Cardiac fibroblast (primary cell): ENCODE data around the gene RASSF8.
"Not testable (repeated sequence)": the region's sequence is repeated elsewhere in the genome, so short reads cannot be mapped to it uniquely, and the experiment has no call there.

Experiments used
- DNase-seq, 2 donors: peaks; one replicate each; pipeline versions ENCODE4 v3.0.0 to v3.0.0-alpha.2; 2010; ENCODE audit warnings: low read depth in 2 of 2
- H3K4me3 ChIP-seq, 2 donors: replicated peaks in 1 of 2; 1 replicate in 1 of 2; 2 replicates in 1 of 2; pipeline ENCODE4 v1.5.1; 2011; ENCODE audit warnings: low read depth in 2 of 2, low read length in 2 of 2, mild to moderate bottlenecking in 2 of 2, moderate library complexity in 1 of 2
- CTCF ChIP-seq: IDR thresholded peaks from one replicate; pipeline ENCODE4 v1.5.1; 2011; ENCODE audit warnings: low read depth, mild to moderate bottlenecking, low read length, inconsistent platforms

The RASSF8 gene

GRCh38 chr12:26046906-26047305 lies 88.4 kb downstream of the RASSF8 start:
- no peak for DNase-seq
- no peak for TF ChIP-seq CTCF
- H3K4me3 ChIP-seq: no peak overlapping the region

- H3K4me3 ChIP-seq: no peak overlapping the region
- TF ChIP-seq CTCF: no peak
- peak in 1 of 2 donors; percentile 32 for DNase-seq
These were observed 89.1 kb downstream of the RASSF8 start for GRCh38 chr12:26047401-26048226.

- no peak overlapping the region for H3K4me3 ChIP-seq
- DNase-seq: peak in 1 of 2 donors; percentile 27
- TF ChIP-seq CTCF: no peak
These were observed 94.2 kb downstream of the RASSF8 start for GRCh38 chr12:26052652-26053051.

- no peak for TF ChIP-seq CTCF
- DNase-seq: no peak
- no peak overlapping the region for H3K4me3 ChIP-seq
These were observed 95.9 kb downstream of the RASSF8 start for GRCh38 chr12:26054383-26054782.

GRCh38 chr12:26055087-26055486 lies 96.6 kb downstream of the RASSF8 start:
- DNase-seq: no peak
- no peak for TF ChIP-seq CTCF
- H3K4me3 ChIP-seq: no peak overlapping the region

- peak in 1 of 2 donors; percentile 50 for DNase-seq
- no peak for TF ChIP-seq CTCF
- no peak overlapping the region for H3K4me3 ChIP-seq
These were observed 97.9 kb downstream of the RASSF8 start for GRCh38 chr12:26056335-26056734.

- DNase-seq, H3K4me3 ChIP-seq: not testable (repeated sequence)
These were observed 98.8 kb downstream of the RASSF8 start for GRCh38 chr12:26057271-26057670.
